ENCODE measurements around the gene PARVG. TPM values are rescaled to one million over a fixed set of nuclear protein-coding genes. Genes with fewer than 3 reads are reported as not detected.

The PARVG gene
- total RNA-seq, 4 donors from 2014 or later: 1.00 to 37.8 (median 20.6) TPM

DNA sequence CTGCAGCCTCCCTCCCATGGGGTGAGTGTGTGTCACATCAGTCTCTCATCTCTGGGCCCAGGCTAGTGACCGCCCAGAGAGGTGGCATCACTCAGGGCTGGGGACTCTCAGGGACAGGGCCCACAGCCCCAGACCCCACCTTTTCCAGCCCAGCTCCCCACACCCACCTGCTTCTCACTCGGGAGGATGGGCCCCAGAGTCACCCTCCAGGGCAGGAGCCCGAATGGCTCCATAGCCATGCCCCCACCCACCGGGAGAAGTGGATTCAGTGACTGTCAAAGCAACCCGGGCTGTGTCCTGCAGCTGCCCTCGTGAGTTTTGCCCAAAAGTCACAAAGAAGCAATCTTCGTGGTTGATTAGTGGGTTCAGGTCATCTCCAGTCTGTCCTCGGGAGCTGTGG lies 26.0 kb downstream of the PARVG start:
- no peaks in the 10 kb centered on the region for H3K9me3 ChIP-seq
- no peaks in the 10 kb centered on the region for H3K27me3 ChIP-seq
- H3K36me3 ChIP-seq: no peaks in the 10 kb centered on the region
- WGBS, 2 donors (ENCODE audit: low coverage in 1 of 2): 75% methylated on average over 8 of the region's 8 CpGs; no CpG with 5 or more reads in 1 of the 2 donors
- H3K4me1 ChIP-seq: peaks cover 0 to 6% (median 0%) of the 10 kb centered on the region in 4 donors
- TF ChIP-seq EP300 (IDR thresholded peaks at IDR 0.05; ENCODE audit: low read depth): no peak
- no peak for TF ChIP-seq POLR2A (IDR thresholded peaks at IDR 0.05)
- TF ChIP-seq, protein P1, sequence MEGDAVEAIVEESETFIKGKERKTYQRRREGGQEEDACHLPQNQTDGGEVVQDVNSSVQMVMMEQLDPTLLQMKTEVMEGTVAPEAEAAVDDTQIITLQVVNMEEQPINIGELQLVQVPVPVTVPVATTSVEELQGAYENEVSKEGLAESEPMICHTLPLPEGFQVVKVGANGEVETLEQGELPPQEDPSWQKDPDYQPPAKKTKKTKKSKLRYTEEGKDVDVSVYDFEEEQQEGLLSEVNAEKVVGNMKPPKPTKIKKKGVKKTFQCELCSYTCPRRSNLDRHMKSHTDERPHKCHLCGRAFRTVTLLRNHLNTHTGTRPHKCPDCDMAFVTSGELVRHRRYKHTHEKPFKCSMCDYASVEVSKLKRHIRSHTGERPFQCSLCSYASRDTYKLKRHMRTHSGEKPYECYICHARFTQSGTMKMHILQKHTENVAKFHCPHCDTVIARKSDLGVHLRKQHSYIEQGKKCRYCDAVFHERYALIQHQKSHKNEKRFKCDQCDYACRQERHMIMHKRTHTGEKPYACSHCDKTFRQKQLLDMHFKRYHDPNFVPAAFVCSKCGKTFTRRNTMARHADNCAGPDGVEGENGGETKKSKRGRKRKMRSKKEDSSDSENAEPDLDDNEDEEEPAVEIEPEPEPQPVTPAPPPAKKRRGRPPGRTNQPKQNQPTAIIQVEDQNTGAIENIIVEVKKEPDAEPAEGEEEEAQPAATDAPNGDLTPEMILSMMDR (IDR thresholded peaks at IDR 0.05): no peak
- no peak for TF ChIP-seq POLR2AphosphoS5 (IDR thresholded peaks at IDR 0.05)
- no peak overlapping the region for H3K27ac ChIP-seq
- no peak overlapping the region for H3K4me3 ChIP-seq
- in situ Hi-C loops (cut with MboI; ENCODE audit: low pct_ligation_motif_present in 1 of 4, low pct_unique_long_range_greater_than_20kb in 1 of 4, low sequenced_read_pairs in 3 of 4): no loop called here
- intact Hi-C loops (cut with DNase I; ENCODE audit: low total_unique reads): no loop called here
- DNase-seq: no peak

DNA sequence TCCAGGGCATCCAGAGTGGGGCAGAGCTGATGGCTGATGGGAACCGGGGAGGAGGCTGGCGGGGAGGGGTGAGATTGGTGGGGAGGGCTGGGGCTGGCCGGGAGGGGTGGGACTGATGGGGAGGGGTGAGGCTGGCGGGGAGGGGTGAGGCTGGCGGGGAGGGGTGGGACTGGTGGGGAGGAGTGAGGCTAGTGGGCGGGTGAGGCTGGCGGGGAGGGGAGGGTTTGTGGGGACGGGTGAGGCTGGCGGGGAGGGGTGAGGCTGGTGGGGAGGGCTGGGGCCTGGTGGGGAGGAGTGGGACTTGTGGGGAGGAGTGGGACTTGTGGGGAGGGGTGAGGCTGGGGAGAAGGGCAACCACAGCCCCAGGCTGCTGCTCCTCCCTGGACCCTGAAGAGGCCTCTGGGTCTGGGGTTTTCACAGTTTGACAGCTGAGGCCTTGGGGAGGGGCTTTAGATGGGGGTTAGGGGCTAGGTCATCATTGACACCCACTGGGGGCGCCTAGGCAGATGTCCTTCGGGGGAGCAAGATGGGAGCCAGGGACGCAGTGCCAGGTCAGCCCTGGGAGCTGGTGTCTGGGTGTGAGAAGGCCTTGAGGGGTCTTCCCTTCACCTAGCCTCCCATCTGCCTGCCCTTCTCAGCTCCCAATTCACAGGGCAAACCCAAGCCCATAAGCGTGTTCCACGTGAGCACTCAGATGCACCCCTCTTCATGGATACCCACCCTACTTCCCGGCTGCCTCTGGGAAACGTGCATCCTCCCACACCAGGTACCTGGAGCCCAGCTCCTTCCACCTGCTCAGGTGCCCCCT lies 26.7 kb downstream of the PARVG start:
- intact Hi-C loops (cut with DNase I; ENCODE audit: low total_unique reads) (no loop called here), in situ Hi-C loops (cut with MboI; ENCODE audit: low pct_ligation_motif_present in 1 of 4, low pct_unique_long_range_greater_than_20kb in 1 of 4, low sequenced_read_pairs in 3 of 4) (no loop called here)
- H3K27me3 ChIP-seq: no peaks in the 10 kb centered on the region
- H3K4me3 ChIP-seq: no peak overlapping the region
- TF ChIP-seq EP300 (IDR thresholded peaks at IDR 0.05; ENCODE audit: low read depth): no peak
- TF ChIP-seq, protein P1 (IDR thresholded peaks at IDR 0.05): no peak
- TF ChIP-seq POLR2AphosphoS5 (IDR thresholded peaks at IDR 0.05): no peak
- TF ChIP-seq POLR2A (IDR thresholded peaks at IDR 0.05): no peak
- 33 to 73% methylated on average over 3 to 13 of the region's 16 CpGs for WGBS, 2 donors (ENCODE audit: low coverage in 1 of 2)
- H3K9me3 ChIP-seq: no peaks in the 10 kb centered on the region
- no peak for DNase-seq
- H3K27ac ChIP-seq: no peak overlapping the region
- H3K4me1 ChIP-seq: peaks cover 0 to 13% (median 3%) of the 10 kb centered on the region in 4 donors
- no peaks in the 10 kb centered on the region for H3K36me3 ChIP-seq

DNA sequence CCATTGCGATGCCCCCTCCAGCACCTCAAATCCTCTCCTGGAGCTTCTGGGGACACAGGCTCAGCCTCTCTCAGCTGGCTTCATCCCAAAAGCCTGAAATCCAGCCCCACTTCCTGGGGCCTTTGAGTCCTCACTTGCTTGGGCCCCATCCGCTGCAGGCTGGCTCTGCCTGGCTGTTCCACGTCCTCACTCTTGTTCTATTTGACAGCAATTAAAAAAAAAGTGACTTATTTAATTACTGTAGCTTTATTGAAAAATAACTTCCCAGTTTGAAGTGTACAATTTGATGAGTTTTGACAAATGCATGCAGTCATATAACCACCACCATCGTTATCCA lies 27.2 kb downstream of the PARVG start:
- intact Hi-C loops (cut with DNase I; ENCODE audit: low total_unique reads) (no loop called here), in situ Hi-C loops (cut with MboI; ENCODE audit: low pct_ligation_motif_present in 1 of 4, low pct_unique_long_range_greater_than_20kb in 1 of 4, low sequenced_read_pairs in 3 of 4) (no loop called here)
- no peak for DNase-seq
- Histone ChIP-seq H3K4me3 (no peak overlapping the region), H3K36me3 (no peaks in the 10 kb centered on the region), H3K27me3 (no peaks in the 10 kb centered on the region), H3K4me1 (peaks cover 0 to 18% (median 4%) of the 10 kb centered on the region in 4 donors), H3K9me3 (no peaks in the 10 kb centered on the region), H3K27ac (no peak overlapping the region)
- TF ChIP-seq, protein P1 (IDR thresholded peaks at IDR 0.05): no peak
- no peak for TF ChIP-seq POLR2AphosphoS5 (IDR thresholded peaks at IDR 0.05)
- no peak for TF ChIP-seq EP300 (IDR thresholded peaks at IDR 0.05; ENCODE audit: low read depth)
- TF ChIP-seq POLR2A (IDR thresholded peaks at IDR 0.05): no peak
- WGBS, 2 donors (ENCODE audit: low coverage in 1 of 2): 51 to 78% methylated on average over 2 to 4 of the region's 4 CpGs

DNA sequence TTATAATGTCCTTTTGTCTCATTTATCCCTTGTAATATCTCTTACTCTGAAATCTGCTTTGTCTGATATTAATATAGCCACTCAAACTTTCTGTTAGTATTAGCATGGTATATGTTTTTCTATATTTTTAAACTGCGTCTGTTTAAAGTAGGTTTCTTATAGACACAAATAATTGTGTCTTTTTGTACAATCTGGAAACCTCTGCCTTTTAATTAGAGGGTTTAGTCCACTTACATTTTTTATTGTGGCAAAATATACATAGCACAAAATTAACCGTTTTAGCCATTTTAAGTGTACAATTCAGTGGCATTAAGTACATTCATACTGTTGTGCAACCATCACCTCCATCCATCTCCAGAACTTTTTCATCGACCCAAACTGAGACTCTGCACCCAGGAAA lies 28.6 kb downstream of the PARVG start:
- WGBS, 2 donors (ENCODE audit: low coverage in 1 of 2): 85 to 94% methylated on average over 3 of the region's 3 CpGs
- intact Hi-C loops (cut with DNase I; ENCODE audit: low total_unique reads): no loop called here

More for the DNA sequence above, 28.6 kb downstream of the PARVG start:
- H3K9me3 ChIP-seq: no peaks in the 10 kb centered on the region
- TF ChIP-seq POLR2A (IDR thresholded peaks at IDR 0.05) (no peak), EP300 (IDR thresholded peaks at IDR 0.05; ENCODE audit: low read depth) (no peak), POLR2AphosphoS5 (IDR thresholded peaks at IDR 0.05) (no peak)
- TF ChIP-seq, protein P1 (IDR thresholded peaks at IDR 0.05): no peak
- peaks cover 0 to 18% (median 4%) of the 10 kb centered on the region in 4 donors for H3K4me1 ChIP-seq
- no peak for DNase-seq
- no peak overlapping the region for H3K4me3 ChIP-seq
- no peaks in the 10 kb centered on the region for H3K27me3 ChIP-seq
- no peak overlapping the region for H3K27ac ChIP-seq
- in situ Hi-C loops (cut with MboI; ENCODE audit: low pct_ligation_motif_present in 1 of 4, low pct_unique_long_range_greater_than_20kb in 1 of 4, low sequenced_read_pairs in 3 of 4): no loop called here
- no peaks in the 10 kb centered on the region for H3K36me3 ChIP-seq
